HCT116 (cell line): ENCODE measurements around the gene BTN1A1. TPM values are rescaled to one million over a fixed set of nuclear protein-coding genes. Genes with fewer than 3 reads are reported as not detected.

ENCODE experiments used
- ATAC-seq: fragments of 200-7000 bp; cut with Tn5 transposase; 2 replicates; pipeline ENCODE4 v1.9.1; 2020; ENCODE audit warnings: mild to moderate bottlenecking, moderate library complexity
- BruUV-seq: library from RNA; stranded (reverse); fragments of 400-500 nt; replicated peaks from 2 replicates; lab custom pipeline; 2021; lab: Mats Ljungman, UMichigan
- CTCF ChIA-PET: fragments of 300-600 bp; sonication (Branson Sonifier 250); formaldehyde crosslinking; loops from one replicate; lab custom pipeline; 2021; ENCODE audit warnings: antibody characterized with exemption; lab: Charles Lee
- POLR2A ChIA-PET: fragments of 300-600, 350-600 bp; sonication (Branson Sonifier 250); formaldehyde crosslinking; loops from one replicate; lab custom pipeline; 2021; ENCODE audit warnings: antibody characterized with exemption; lab: Charles Lee
- RAD21 ChIA-PET, 2 experiments: fragments of 300-600 bp; sonication (Branson Sonifier 250); formaldehyde crosslinking; loops; one replicate each; lab custom pipeline; 2023; ENCODE audit warnings: low total read pairs in 2 of 2; ENCODE audit not compliant: uncharacterized antibody in 2 of 2, unreplicated experiment in 2 of 2, low non-redundant PET in 1 of 2; lab: Charles Lee
- DNase-seq: peaks from one replicate; pipeline ENCODE4 v3.0.0-alpha.2; 2010; ENCODE audit warnings: low read depth, low spot score
- H2AFZ ChIP-seq: fragments of 200-600 bp; shearing (Covaris generic), sonication (generic); 2 replicates; pipeline ENCODE4 v1.6.1; 2017; ENCODE audit warnings: low read depth, mixed run types, mixed read lengths, antibody characterized with exemption, low read length; ENCODE audit not compliant: poor library complexity, severe bottlenecking
- H3K27ac ChIP-seq: 2 replicates; pipeline ENCODE4 v1.5.1; 2012; ENCODE audit warnings: low read depth, low read length
- H3K27me3 ChIP-seq: fragments of 200-600 bp; sonication (generic); 2 replicates; pipeline ENCODE4 v1.6.1; 2016; ENCODE audit warnings: mixed run types, low read length, mixed read lengths; ENCODE audit not compliant: insufficient read depth
- H3K36me3 ChIP-seq, 2 experiments: fragments of 200-500 bp in 1 of 2; fragments of 200-600 bp in 1 of 2; sonication (Bioruptor generic) in 1 of 2; sonication (generic) in 1 of 2; 2 replicates each; pipeline versions ENCODE4 v1.5.1 to v1.6.1; 2014 to 2016; ENCODE audit warnings: low read length in 2 of 2, inconsistent platforms in 1 of 2, mixed read lengths in 1 of 2, mixed run types in 1 of 2; ENCODE audit not compliant: insufficient read depth in 2 of 2, control insufficient read depth in 1 of 2
- H3K4me1 ChIP-seq, 2 experiments: fragments of 200-600 bp in 1 of 2; sonication (generic) in 1 of 2; 2 replicates each; pipeline versions ENCODE4 v1.5.1 to v1.6.1; 2012 to 2017; ENCODE audit warnings: low read length in 2 of 2, inconsistent platforms in 1 of 2, mild to moderate bottlenecking in 1 of 2, mixed read lengths in 1 of 2, mixed run types in 1 of 2, moderate library complexity in 1 of 2; ENCODE audit not compliant: insufficient read depth in 2 of 2, control insufficient read depth in 1 of 2
- H3K4me2 ChIP-seq: fragments of 200-600 bp; sonication (generic); 2 replicates; pipeline ENCODE4 v1.6.1; 2017; ENCODE audit warnings: mixed run types, low read length, mixed read lengths
- H3K4me3 ChIP-seq, 2 experiments: fragments of 200-600 bp in 1 of 2; sonication (generic) in 1 of 2; replicated peaks in 1 of 2; 2 replicates each; pipeline ENCODE4 v1.5.1; 2011 to 2016; ENCODE audit warnings: low read length in 2 of 2, control low read depth in 1 of 2, low read depth in 1 of 2, mild to moderate bottlenecking in 1 of 2, mixed read lengths in 1 of 2, mixed run types in 1 of 2
- H3K79me2 ChIP-seq: fragments of 200-600 bp; sonication (generic); 2 replicates; pipeline ENCODE4 v1.6.1; 2017; ENCODE audit warnings: mild to moderate bottlenecking, mixed run types, low read length, moderate library complexity, mixed read lengths; ENCODE audit not compliant: insufficient read depth
- H3K9ac ChIP-seq: fragments of 200-600 bp; sonication (generic); 2 replicates; pipeline ENCODE4 v1.6.1; 2016; ENCODE audit warnings: low read length, mixed read lengths
- H3K9me2 ChIP-seq: fragments of 200-600 bp; sonication (generic), shearing (Covaris generic); 2 replicates; pipeline ENCODE4 v1.6.1; 2017; ENCODE audit warnings: mixed run types, mild to moderate bottlenecking, moderate library complexity; ENCODE audit not compliant: insufficient read depth
- H3K9me3 ChIP-seq, 2 experiments: fragments of 200-500 bp in 1 of 2; fragments of 200-600 bp in 1 of 2; sonication (Bioruptor generic) in 1 of 2; sonication (generic) in 1 of 2; 2 replicates each; pipeline ENCODE4 v1.6.1; 2014 to 2017; ENCODE audit warnings: low read length in 2 of 2, mixed read lengths in 2 of 2, inconsistent platforms in 1 of 2, low read depth in 1 of 2, mild to moderate bottlenecking in 1 of 2, mixed run types in 1 of 2, moderate library complexity in 1 of 2; ENCODE audit not compliant: control insufficient read depth in 1 of 2, insufficient read depth in 1 of 2
- H4K20me1 ChIP-seq: fragments of 200-600 bp; sonication (generic), shearing (Covaris generic); 2 replicates; pipeline ENCODE4 v1.6.1; 2017; ENCODE audit warnings: mixed run types, mild to moderate bottlenecking, moderate library complexity; ENCODE audit not compliant: insufficient read depth
- ELF1 ChIP-seq: IDR thresholded peaks from 2 replicates; pipeline ENCODE4 v1.6.1; 2012; ENCODE audit warnings: low read depth, borderline replicate concordance
- EZH2phosphoT487 ChIP-seq: fragments of 200-600 bp; IDR thresholded peaks from 2 replicates; pipeline ENCODE4 v1.6.1; 2018; ENCODE audit warnings: antibody characterized with exemption, borderline replicate concordance
- FOSL1 ChIP-seq: IDR thresholded peaks from 2 replicates; pipeline ENCODE4 v1.6.1; 2012; ENCODE audit warnings: low read depth
- POLR2A ChIP-seq: IDR thresholded peaks from 2 replicates; pipeline ENCODE4 v1.7.0; 2011; ENCODE audit warnings: borderline replicate concordance; ENCODE audit not compliant: insufficient read depth, insufficient read length; ENCODE audit errors: extremely low read depth
- POLR2AphosphoS5 ChIP-seq: IDR thresholded peaks from 2 replicates; pipeline ENCODE4 v1.6.1; 2011; ENCODE audit warnings: mild to moderate bottlenecking, low read depth, low read length, moderate library complexity
- SIN3A ChIP-seq: IDR thresholded peaks from 2 replicates; pipeline ENCODE4 v1.6.1; 2012; ENCODE audit warnings: low read depth
- SP1 ChIP-seq: IDR thresholded peaks from 2 replicates; pipeline ENCODE4 v1.6.1; 2012; ENCODE audit warnings: low read depth
- SRF ChIP-seq: IDR thresholded peaks from 2 replicates; pipeline ENCODE4 v1.6.1; 2012; ENCODE audit warnings: low read depth
- TCF7L2 ChIP-seq: IDR thresholded peaks from 2 replicates; pipeline ENCODE4 v1.7.0; 2011; ENCODE audit warnings: borderline replicate concordance, inconsistent platforms; ENCODE audit not compliant: insufficient read depth, insufficient read length; ENCODE audit errors: extremely low read depth
- YY1 ChIP-seq: IDR thresholded peaks from 2 replicates; pipeline ENCODE4 v1.6.1; 2011; ENCODE audit warnings: low read length, low read depth, moderate library complexity, mild to moderate bottlenecking; ENCODE audit not compliant: insufficient replicate concordance; ENCODE audit errors: extremely low read depth
- ZFX ChIP-seq: fragments of 450-650 bp; IDR thresholded peaks from 2 replicates; pipeline ENCODE4 v1.6.1; 2017
- intact Hi-C: fragments of 100-400 bp; cut with micrococcal nuclease; formaldehyde crosslinking; loops from 2 replicates; pipeline ENCODE4 v1.10.0; 2022
- total RNA-seq: library from RNA; stranded (reverse); gene quantifications from one replicate; pipeline ENCODE4 v1.2.1, GENCODE V29; 2021; ENCODE audit not compliant: unreplicated experiment
- TF ChIP-seq, protein P1 (sequence below): IDR thresholded peaks from 2 replicates; pipeline ENCODE4 v1.6.1; 2012; ENCODE audit warnings: low read depth
- TF ChIP-seq, protein P2 (sequence below): IDR thresholded peaks from 2 replicates; pipeline ENCODE4 v1.6.1; 2012
- TF ChIP-seq, protein P3 (sequence below): IDR thresholded peaks from 2 replicates; pipeline ENCODE4 v1.6.1; 2012
- TF ChIP-seq, protein P4 (sequence below): IDR thresholded peaks from 2 replicates; pipeline ENCODE4 v1.6.1; 2011; ENCODE audit warnings: mild to moderate bottlenecking, low read length, moderate library complexity; ENCODE audit not compliant: insufficient replicate concordance; ENCODE audit errors: extremely low read depth

The BTN1A1 gene
- total RNA-seq, 1 experiment from 2014 or later, result 0.32 TPM

DNA sequence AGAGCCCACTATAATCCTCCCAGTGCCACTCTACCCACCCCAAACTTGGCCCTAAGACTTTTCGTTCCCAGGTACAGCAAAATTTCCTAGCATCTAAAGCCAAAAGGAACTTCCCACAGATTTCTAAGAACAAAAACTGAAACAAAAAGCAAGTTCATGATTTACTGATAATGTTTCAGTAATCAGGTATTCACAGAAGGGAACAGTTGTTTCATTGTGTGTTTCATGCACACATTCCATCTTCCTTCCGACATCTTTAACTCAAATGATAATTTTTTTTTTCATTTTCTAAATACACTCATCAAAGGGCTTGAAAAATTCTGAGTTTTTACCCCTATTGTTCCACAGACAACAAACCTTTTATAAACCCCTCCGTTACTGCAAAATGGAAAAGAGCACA lies 6.0 kb upstream of the BTN1A1 start (continued):
- TF ChIP-seq, protein P1, sequence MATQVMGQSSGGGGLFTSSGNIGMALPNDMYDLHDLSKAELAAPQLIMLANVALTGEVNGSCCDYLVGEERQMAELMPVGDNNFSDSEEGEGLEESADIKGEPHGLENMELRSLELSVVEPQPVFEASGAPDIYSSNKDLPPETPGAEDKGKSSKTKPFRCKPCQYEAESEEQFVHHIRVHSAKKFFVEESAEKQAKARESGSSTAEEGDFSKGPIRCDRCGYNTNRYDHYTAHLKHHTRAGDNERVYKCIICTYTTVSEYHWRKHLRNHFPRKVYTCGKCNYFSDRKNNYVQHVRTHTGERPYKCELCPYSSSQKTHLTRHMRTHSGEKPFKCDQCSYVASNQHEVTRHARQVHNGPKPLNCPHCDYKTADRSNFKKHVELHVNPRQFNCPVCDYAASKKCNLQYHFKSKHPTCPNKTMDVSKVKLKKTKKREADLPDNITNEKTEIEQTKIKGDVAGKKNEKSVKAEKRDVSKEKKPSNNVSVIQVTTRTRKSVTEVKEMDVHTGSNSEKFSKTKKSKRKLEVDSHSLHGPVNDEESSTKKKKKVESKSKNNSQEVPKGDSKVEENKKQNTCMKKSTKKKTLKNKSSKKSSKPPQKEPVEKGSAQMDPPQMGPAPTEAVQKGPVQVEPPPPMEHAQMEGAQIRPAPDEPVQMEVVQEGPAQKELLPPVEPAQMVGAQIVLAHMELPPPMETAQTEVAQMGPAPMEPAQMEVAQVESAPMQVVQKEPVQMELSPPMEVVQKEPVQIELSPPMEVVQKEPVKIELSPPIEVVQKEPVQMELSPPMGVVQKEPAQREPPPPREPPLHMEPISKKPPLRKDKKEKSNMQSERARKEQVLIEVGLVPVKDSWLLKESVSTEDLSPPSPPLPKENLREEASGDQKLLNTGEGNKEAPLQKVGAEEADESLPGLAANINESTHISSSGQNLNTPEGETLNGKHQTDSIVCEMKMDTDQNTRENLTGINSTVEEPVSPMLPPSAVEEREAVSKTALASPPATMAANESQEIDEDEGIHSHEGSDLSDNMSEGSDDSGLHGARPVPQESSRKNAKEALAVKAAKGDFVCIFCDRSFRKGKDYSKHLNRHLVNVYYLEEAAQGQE, result no peak
- TF ChIP-seq, protein P2, sequence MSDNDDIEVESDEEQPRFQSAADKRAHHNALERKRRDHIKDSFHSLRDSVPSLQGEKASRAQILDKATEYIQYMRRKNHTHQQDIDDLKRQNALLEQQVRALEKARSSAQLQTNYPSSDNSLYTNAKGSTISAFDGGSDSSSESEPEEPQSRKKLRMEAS, result no peak
- TF ChIP-seq, all 23 proteins: peak for 0

- H3K9me3 ChIP-seq, result no peaks in the 10 kb centered on the region
- no TSS peak for BruUV-seq
Measured at GRCh38 chr6:26495281-26495680, 4.8 kb upstream of the BTN1A1 start.

More at GRCh38 chr6:26495281-26495680, 4.8 kb upstream of the BTN1A1 start:
- H2AFZ ChIP-seq, result no peak overlapping the region
- no peak overlapping the region for H3K27ac ChIP-seq
- H3K9ac ChIP-seq, result no peak overlapping the region
- intact Hi-C loops, result no loop called here
- H3K4me3 ChIP-seq, result no peak overlapping the region
- RAD21 ChIA-PET, result no interaction called here
- CTCF ChIA-PET, result no interaction called here
- no peaks in the 10 kb centered on the region for H4K20me1 ChIP-seq
- no peaks in the 10 kb centered on the region for H3K79me2 ChIP-seq
- POLR2A ChIA-PET, result no interaction called here
- no peaks in the 10 kb centered on the region for H3K36me3 ChIP-seq
- H3K4me2 ChIP-seq, result no peak overlapping the region
- DNase-seq, result no peak
- H3K9me2 ChIP-seq, result no peaks in the 10 kb centered on the region
- no peak for ATAC-seq
- TF ChIP-seq ELF1 (no peak), POLR2A (no peak), EZH2phosphoT487 (no peak), POLR2AphosphoS5 (no peak), TCF7L2 (no peak), FOSL1 (no peak), SRF (no peak), YY1 (no peak), SP1 (no peak), ZFX (no peak), SIN3A (no peak)
- TF ChIP-seq, protein P3, sequence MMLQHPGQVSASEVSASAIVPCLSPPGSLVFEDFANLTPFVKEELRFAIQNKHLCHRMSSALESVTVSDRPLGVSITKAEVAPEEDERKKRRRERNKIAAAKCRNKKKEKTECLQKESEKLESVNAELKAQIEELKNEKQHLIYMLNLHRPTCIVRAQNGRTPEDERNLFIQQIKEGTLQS, result no peak
- TF ChIP-seq, protein P4, sequence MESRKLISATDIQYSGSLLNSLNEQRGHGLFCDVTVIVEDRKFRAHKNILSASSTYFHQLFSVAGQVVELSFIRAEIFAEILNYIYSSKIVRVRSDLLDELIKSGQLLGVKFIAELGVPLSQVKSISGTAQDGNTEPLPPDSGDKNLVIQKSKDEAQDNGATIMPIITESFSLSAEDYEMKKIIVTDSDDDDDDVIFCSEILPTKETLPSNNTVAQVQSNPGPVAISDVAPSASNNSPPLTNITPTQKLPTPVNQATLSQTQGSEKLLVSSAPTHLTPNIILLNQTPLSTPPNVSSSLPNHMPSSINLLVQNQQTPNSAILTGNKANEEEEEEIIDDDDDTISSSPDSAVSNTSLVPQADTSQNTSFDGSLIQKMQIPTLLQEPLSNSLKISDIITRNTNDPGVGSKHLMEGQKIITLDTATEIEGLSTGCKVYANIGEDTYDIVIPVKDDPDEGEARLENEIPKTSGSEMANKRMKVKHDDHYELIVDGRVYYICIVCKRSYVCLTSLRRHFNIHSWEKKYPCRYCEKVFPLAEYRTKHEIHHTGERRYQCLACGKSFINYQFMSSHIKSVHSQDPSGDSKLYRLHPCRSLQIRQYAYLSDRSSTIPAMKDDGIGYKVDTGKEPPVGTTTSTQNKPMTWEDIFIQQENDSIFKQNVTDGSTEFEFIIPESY, result no peak
- TF ChIP-seq, all 23 proteins: peak for 0
- peaks cover 0 to 3% of the 10 kb centered on the region in 2 experiments; a peak in 1 of 4 replicates for H3K4me1 ChIP-seq
- H3K27me3 ChIP-seq, result no peaks in the 10 kb centered on the region
